Right lobe of liver (tissue), 6 donors: ENCODE results near the gene GLT8D2. TPM values are rescaled to one million over a fixed set of nuclear protein-coding genes. Genes with fewer than 3 reads are reported as not detected.

Experiments used
- ATAC-seq, 4 donors: fragments of 200-7000 bp; cut with Tn5 transposase; one replicate each; pipeline ENCODE4 v1.9.1; 2020; ENCODE audit warnings: mild to moderate bottlenecking in 4 of 4, moderate library complexity in 4 of 4
- DNase-seq, 3 donors: peaks; one replicate each; pipeline ENCODE4 v3.0.0-alpha.2; 2020
- H3K27ac ChIP-seq, 3 donors: fragments of 200-600 bp; one replicate each; pipeline ENCODE4 v1.8.0; 2022
- H3K27me3 ChIP-seq, 2 donors: fragments of 200-600 bp; one replicate each; pipeline ENCODE4 v1.8.0; 2022
- H3K36me3 ChIP-seq, 4 donors: fragments of 200-600 bp; sonication (generic) in 1 of 4; one replicate each; pipeline versions ENCODE4 v1.5.1 to v1.8.0; 2017 to 2022; ENCODE audit warnings: control low read depth in 1 of 4
- H3K4me1 ChIP-seq, 4 donors: fragments of 200-600 bp; sonication (generic) in 1 of 4; one replicate each; pipeline versions ENCODE4 v1.5.1 to v1.8.0; 2017 to 2022; ENCODE audit warnings: control low read depth in 1 of 4
- H3K4me3 ChIP-seq, 3 donors: fragments of 200-600 bp; one replicate each; pipeline ENCODE4 v1.8.0; 2022
- H3K9me3 ChIP-seq, 4 donors: fragments of 200-600 bp; sonication (generic) in 1 of 4; one replicate each; pipeline versions ENCODE4 v1.5.1 to v1.8.0; 2017 to 2022; ENCODE audit warnings: control low read depth in 1 of 4
- CTCF ChIP-seq, 4 donors: fragments of 200-600 bp in 3 of 4; fragments of 450-650 bp in 1 of 4; IDR thresholded peaks; one replicate each; pipeline versions ENCODE4 v1.5.1 to v1.8.0; 2016 to 2022; ENCODE audit warnings: antibody characterized with exemption in 4 of 4, mild to moderate bottlenecking in 2 of 4
- POLR2A ChIP-seq: fragments of 450-650 bp; IDR thresholded peaks from one replicate; pipeline ENCODE4 v1.6.1; 2017; ENCODE audit warnings: antibody characterized with exemption, mild to moderate bottlenecking
- WGBS: methylation state at CpG from one replicate; pipeline ENCODE4 v1.1.6; 2018; ENCODE audit warnings: low coverage, low lambda C conversion rate; ENCODE audit not compliant: insufficient coverage; ENCODE audit errors: missing lambda C conversion rate; 5-methylcytosine and 5-hydroxymethylcytosine counted together
- intact Hi-C, 2 donors: fragments of 100-400 bp; cut with DNase I; formaldehyde crosslinking; loops; one replicate each; pipeline versions ENCODE4 v1.11.2 to v1.14.1; 2022
- total RNA-seq, 6 experiments: library from RNA; depleted of rRNA in 2 of 6; stranded (reverse); fragments of >200 nt in 2 of 6; fragmentation: NEBNext Ultra II Directional in 3 of 6; extraction: Animal tissue kit (Norgen Biotek cat#: 25700) in 3 of 6; gene quantifications; one replicate each; pipeline versions ENCODE4 v1.1.0 to v1.2.4, GENCODE V29; 2016 to 2023
- donor health status: DM: no; HTN: yes; CAD: no.
- donor health status: DM: no; HTN: no; CAD: no.
- donor health status: DM: no; HTN: no; CAD: no.
- donor health status: DM: no; HTN: yes; CAD: no.
- donor health status: DM: no; HTN: yes; CAD: no.

GLT8D2 gene
- total RNA-seq, 6 experiments from 2014 or later, result 0.44 to 1.2 (median 0.79) TPM

DNA sequence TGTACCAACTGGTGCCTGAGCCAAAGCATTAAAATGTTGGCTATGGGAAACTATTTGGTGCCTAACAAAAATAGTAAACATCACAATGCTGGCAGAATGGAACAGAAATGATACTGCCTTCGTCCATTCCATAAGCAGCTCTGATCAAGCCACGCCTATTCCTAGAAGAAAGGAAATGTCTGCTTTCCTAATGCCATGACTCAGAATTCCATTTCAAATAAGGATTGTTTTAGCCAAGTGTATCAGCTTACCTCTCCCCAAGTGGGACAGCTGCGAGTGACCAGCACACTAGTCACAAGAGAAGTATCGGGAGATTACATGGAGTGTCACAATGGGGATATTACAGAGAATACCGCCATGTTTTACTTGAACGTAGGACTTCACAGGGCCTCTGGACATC is 38.7 kb downstream of the GLT8D2 start:
- no peak overlapping the region for H3K27ac ChIP-seq
- WGBS, result 69% methylated on average over 6 of the region's 6 CpGs
- ATAC-seq, result peak in 1 of 4 donors; percentile 48

GRCh38 chr12:104010606-104011169 is 39.3 kb downstream of the GLT8D2 start:
- H3K27ac ChIP-seq, result no peak overlapping the region
- no peaks in the 10 kb centered on the region for H3K36me3 ChIP-seq
- H3K4me1 ChIP-seq, result no peaks in the 10 kb centered on the region
- no peaks in the 10 kb centered on the region for H3K9me3 ChIP-seq
- no peaks in the 10 kb centered on the region for H3K27me3 ChIP-seq
- TF ChIP-seq CTCF (IDR thresholded peaks at IDR 0.05), result no peak
- TF ChIP-seq POLR2A, result no peak
- no peak for DNase-seq
- ATAC-seq, result no peak
- H3K4me3 ChIP-seq, result no peak overlapping the region
- intact Hi-C loops, result no loop called here
- 77% methylated on average over 2 of the region's 2 CpGs for WGBS

More for the DNA sequence above, 38.7 kb downstream of the GLT8D2 start:
- no peak for DNase-seq
- no peak for TF ChIP-seq CTCF (IDR thresholded peaks at IDR 0.05)
- Histone ChIP-seq H3K27me3 (no peaks in the 10 kb centered on the region), H3K9me3 (no peaks in the 10 kb centered on the region), H3K4me1 (no peaks in the 10 kb centered on the region), H3K4me3 (no peak overlapping the region), H3K36me3 (no peaks in the 10 kb centered on the region)
- intact Hi-C loops, result no loop called here

DNA sequence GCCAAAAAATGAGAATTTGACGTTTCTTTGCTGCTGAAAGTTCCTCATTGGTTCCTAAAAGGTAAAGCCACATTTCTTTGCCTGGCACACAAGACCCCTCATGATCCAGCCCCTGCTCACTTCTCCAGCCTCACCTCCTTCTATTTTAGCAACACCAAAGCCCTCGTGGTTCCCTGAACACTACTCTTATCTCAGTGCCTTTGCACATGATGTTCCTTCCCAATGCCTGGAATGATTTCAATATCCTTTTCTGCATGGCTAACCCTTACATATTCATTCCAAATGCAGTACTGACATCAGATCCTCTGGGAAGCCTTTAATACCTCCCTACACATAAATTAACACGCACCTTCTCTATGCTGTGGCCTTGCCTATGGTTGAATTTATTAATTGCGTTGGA is 39.9 kb downstream of the GLT8D2 start:
- 83% methylated on average over 4 of the region's 4 CpGs for WGBS

GRCh38 chr12:104006929-104007328 is 43.1 kb downstream of the GLT8D2 start:
- Histone ChIP-seq H3K9me3 (no peaks in the 10 kb centered on the region), H3K36me3 (no peaks in the 10 kb centered on the region), H3K27me3 (no peaks in the 10 kb centered on the region), H3K4me1 (no peaks in the 10 kb centered on the region), H3K27ac (no peak overlapping the region), H3K4me3 (no peak overlapping the region)
- no peak for ATAC-seq
- TF ChIP-seq POLR2A (no peak), CTCF (IDR thresholded peaks at IDR 0.05) (no peak)
- no peak for DNase-seq
- intact Hi-C loops, result no loop called here
- 57% methylated on average over 3 of the region's 3 CpGs for WGBS

More for the DNA sequence above, 39.9 kb downstream of the GLT8D2 start:
- H3K4me1 ChIP-seq, result no peaks in the 10 kb centered on the region
- intact Hi-C loops, result no loop called here
- no peaks in the 10 kb centered on the region for H3K27me3 ChIP-seq
- no peak for TF ChIP-seq CTCF (IDR thresholded peaks at IDR 0.05)
- no peak for TF ChIP-seq POLR2A
- H3K27ac ChIP-seq, result no peak overlapping the region
- no peak for ATAC-seq
- DNase-seq, result no peak
- no peaks in the 10 kb centered on the region for H3K9me3 ChIP-seq
- H3K4me3 ChIP-seq, result no peak overlapping the region
- H3K36me3 ChIP-seq, result no peaks in the 10 kb centered on the region

DNA sequence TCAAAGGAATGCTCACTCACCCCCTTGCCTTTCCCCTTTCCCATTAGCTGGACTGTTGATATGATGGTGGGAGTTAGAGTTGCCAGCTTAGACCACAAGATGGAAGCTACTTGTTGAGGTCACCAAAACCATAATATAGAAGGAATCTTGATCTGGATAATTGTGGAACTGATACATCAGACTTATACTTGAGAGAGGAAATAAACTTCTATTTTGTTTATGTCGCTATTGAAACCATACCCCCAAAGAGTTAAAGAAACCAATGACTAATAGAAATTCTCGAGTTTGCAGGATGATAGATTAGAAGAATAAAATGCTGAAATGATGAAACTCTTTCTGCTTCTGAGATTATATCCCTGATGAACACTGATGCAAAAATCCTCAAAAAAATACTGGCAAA is 46.4 kb downstream of the GLT8D2 start:
- intact Hi-C loops, result no loop called here
- Histone ChIP-seq H3K4me3 (no peak overlapping the region), H3K9me3 (no peaks in the 10 kb centered on the region), H3K27ac (no peak overlapping the region), H3K36me3 (no peaks in the 10 kb centered on the region), H3K27me3 (no peaks in the 10 kb centered on the region), H3K4me1 (no peaks in the 10 kb centered on the region)
- WGBS, result 56% methylated on average over 2 of the region's 2 CpGs
- no peak for ATAC-seq
- no peak for TF ChIP-seq CTCF (IDR thresholded peaks at IDR 0.05)
- TF ChIP-seq POLR2A, result no peak
- DNase-seq, result no peak
